HG03460 (cell line): ENCODE results near the gene PPEF1.

Source experiments
- ATAC-seq: cut with Tn5 transposase; IDR thresholded peaks from one replicate; pipeline ENCODE4 v1.9.1; 2021; ENCODE audit not compliant: unreplicated experiment

Gene PPEF1, protein sequence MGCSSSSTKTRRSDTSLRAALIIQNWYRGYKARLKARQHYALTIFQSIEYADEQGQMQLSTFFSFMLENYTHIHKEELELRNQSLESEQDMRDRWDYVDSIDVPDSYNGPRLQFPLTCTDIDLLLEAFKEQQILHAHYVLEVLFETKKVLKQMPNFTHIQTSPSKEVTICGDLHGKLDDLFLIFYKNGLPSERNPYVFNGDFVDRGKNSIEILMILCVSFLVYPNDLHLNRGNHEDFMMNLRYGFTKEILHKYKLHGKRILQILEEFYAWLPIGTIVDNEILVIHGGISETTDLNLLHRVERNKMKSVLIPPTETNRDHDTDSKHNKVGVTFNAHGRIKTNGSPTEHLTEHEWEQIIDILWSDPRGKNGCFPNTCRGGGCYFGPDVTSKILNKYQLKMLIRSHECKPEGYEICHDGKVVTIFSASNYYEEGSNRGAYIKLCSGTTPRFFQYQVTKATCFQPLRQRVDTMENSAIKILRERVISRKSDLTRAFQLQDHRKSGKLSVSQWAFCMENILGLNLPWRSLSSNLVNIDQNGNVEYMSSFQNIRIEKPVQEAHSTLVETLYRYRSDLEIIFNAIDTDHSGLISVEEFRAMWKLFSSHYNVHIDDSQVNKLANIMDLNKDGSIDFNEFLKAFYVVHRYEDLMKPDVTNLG

DNA sequence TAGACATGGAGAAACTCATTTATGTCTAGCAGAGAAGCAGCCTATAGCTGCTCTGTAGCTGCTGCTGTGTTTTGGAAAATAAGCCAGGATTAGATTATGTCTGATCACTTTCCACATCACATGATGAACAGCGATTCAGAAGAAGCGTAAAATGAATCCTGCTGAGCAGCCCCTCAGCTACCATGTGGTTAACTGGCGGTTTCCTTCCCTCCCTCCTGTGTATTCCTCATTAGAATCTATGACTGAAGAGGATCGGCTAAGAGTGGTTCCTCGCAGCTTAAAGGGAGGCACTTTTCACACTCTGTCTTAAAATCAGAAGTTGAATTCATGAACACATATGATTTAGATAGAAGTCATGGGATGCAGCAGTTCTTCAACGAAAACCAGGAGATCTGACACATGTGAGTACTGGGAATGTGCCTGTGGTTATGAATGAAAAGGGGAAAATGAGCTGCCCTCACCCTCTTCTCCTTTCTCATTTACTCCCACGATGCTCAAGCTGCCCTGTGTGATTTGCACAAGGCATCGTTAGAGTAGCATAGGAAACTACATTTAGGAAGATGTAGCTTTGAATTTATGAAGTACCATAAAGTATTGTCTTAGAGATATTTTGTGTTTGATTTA is at the start of gene PPEF1:
TSS of gene PPEF1 (plus strand) at position 220 of the 624 bp plus-strand sequence. CDS start at position 356, 136 bp downstream.
- ATAC-seq, result no peak

DNA sequence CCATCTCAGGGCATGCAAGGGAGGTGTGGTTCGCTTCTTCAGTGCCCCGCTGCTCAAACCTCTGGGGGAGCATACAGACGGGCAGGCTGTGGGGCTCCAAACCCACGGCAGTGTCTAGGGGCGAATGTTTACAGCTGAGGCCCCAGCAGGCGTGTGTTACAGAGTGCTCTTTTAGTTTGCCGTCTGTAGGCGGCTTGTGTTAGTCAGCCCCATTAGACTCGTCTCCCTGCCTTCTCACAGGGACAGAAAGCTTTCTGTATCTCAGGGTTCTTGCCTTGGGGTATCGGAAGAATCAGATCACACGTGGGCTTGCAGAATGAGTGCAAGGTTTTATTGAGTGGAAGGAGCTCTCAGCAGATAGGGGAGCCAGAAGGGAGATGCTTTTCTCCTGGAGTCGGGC is 46.2 kb upstream of the PPEF1 start:
- ATAC-seq, result no peak

DNA sequence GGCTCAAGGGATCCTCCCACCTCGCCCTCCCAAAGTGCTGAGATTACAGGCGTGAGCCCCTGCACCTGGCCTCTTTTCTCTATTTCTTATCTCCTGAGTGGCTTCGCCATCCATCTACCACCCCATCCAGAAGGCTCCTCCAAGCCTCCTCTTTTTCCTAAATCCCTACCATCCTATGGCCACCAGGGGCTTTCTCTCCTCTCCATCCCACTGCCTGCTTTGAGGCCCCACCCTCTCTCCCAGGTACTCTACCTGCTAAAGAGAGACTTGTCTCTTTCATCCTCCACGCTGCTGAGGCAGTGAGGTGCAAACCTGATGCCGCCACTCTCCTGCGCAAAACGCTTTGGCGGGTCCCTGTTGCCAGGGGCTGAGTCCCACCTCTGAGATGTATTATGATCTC is 42.5 kb upstream of the PPEF1 start:
- ATAC-seq, result no peak

DNA sequence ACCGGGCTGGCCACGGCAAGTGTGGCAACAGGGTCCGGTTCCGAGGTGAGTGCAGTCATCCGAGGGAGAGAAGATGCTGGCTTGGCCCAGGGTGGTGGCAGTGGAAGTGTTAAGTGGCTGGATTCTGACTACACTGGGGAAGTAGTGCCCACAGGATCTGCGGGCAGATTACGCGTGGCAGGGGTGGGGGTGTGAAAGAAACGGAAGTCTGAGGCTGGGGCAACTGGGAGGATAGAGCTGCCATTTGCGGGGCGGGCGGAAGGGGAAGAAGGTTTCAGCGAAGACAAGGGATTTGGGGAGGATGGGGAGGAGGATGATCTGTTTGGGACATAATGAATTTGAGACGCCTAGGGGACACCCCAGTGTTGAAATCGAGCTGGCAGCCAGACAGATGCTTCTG is 40.8 kb upstream of the PPEF1 start:
- ATAC-seq, result no peak

DNA sequence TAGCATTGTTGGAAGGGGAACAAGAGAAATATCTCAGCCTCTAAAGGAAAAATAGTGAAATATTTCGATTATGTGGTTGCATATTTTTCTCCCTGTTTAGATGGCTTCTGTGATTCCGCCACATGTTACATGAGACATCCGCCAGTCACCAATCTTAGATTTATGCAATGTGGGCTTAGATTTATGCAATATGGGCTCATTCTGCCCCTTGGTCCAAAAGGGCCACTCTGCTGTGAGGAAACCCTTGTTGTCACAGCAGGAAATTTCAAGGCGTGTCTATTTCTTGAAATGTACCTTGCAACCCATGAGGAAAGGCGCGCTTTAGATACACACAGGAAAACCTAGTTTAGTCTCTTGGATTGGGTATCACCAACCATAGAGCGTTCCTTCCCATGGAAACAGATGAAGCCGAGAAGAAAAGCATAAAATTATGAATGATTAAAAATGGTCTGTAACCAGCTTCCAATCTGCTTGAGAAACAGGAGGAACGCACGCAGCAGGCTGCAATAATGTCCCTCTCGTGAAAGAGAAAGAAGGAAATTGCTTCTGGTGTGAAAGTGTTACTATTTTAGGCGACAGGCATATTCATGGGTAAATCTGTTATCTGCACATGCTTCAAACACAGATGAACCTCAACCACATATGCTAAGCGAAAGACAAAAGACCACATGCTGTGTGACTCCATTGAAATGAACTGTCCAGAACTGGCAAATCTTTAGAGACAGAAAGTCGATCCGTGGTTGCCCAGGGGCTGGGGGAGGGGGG is 39.2 kb upstream of the PPEF1 start:
- ATAC-seq, result no peak

DNA sequence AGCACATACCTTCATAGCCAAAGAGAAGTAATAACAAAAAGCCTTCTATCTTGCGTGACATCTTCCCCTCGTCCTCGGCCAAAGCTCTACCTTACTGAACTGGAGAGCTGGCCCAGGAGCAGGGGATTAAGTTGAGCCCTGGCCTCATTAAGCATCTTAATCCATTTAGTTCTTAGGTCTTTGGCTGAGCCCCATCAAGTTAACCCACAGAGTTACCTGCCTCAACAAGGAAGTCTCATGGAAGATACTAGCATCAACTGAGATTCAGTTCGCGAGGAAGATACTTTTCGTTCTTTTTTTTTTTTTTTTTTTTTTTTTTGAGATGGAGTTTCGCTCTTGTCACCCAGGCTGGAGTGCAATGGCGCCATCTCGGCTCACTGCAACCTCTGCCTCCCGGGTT is 35.4 kb upstream of the PPEF1 start, which contains the start of gene RS1:
TSS of gene RS1 (minus strand) at position 101 of the 400 bp plus-strand sequence. CDS start at position 61, 40 bp downstream.
- no peak for ATAC-seq

DNA sequence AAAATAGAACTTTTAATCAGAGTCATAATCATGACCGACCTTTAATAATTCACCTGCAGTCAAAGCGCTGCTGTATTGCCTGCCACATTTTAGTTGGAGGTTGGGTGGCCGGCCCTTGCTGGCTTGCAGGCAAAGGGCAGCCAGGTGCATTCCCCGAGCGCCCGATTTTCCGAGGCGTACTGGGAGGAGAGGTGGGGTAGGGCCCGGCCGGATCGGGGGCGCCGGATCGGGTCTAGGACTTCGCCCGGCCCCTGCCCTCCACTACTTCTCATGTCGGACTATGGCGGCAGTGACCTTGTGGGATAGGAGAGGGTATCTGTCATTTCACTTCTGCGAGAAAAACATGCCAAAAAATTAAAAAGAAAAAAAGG is 33.0 kb upstream of the PPEF1 start:
- peak; percentile 35 for ATAC-seq

DNA sequence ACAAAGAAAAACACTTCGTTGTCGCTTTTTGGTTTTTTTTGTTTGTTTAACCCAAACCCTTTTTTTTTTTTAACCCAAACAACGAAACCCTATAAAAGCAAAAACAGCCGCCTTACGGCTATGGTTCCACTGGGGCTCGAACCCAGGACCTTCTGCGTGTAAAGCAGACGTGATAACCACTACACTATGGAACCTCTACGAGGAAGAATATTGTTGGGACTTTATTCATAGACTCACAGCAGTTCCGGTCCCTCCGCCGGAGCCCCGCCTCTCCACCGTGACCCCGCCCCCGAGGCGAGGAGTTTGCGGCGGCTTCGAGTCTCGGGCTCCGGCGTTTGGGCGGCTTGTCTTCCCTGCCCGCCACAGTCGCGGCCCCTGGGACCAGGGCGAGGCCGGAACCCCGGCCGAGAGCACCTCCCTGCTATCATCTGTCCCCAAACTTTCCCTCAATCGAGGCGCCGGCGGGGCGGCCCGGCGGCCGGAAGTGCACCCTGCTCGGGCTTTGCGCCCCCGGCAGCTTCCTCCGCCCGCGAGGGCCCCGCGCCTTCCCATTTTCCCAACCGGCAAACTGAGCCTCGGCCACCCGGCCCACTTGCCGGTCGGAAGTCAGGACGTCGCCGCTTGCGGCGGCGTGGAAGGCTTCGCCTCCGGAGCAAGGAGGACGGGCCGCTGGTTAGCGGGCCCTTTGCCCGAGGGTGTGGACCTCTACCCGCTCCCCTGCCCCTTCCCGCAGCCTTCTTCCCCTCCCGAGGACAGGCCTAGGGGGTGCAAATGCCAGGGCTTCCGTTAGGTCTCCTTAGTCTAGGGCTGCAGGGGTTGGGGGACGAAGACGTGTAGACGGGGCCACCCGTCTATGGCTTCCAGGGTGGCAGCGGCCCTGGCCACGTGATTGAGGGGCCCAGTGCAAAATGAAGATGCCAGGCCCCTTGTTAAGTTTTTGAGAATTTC is 32.4 kb upstream of the PPEF1 start:
- peak; percentile 73 for ATAC-seq

DNA sequence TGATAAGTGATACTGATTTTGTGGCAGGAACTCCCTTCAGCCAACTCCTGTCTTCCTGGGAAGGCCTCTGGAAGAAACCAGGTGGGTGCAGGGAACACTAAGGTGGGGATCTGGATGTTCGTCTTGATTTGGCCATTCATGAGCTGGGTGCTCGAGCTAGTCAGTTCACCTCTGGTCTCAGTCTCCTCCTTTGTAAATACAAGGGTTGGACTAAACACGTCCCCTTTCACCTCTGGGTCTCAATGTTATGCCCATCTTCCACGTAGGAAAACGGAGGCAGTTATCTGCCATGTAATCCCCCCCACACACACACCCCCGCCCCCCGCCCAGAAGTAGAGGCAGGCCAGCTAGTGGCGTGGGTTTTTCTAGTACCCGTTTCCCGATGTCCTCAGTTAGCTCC is 31.4 kb upstream of the PPEF1 start:
- no peak for ATAC-seq

DNA sequence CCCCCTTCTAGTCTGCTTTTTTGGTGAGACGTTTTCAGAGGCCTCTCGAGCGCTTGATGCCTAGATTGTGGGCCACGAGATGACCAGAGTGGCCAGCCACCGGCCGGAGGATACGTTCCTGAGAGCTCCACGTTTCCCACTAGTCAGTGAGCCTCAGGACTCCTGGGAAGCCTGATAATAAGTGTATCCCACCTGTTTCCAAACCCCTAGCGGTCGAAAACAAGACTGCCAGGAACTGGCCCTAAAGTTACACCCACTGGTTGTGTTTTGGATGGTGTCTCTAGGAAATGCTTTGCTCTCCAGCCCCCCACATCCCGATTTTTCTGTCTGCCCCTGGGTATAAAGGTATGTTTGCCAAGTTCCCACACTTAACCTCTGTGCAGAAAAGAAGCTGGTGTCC is 31.0 kb upstream of the PPEF1 start:
- ATAC-seq, result no peak

DNA sequence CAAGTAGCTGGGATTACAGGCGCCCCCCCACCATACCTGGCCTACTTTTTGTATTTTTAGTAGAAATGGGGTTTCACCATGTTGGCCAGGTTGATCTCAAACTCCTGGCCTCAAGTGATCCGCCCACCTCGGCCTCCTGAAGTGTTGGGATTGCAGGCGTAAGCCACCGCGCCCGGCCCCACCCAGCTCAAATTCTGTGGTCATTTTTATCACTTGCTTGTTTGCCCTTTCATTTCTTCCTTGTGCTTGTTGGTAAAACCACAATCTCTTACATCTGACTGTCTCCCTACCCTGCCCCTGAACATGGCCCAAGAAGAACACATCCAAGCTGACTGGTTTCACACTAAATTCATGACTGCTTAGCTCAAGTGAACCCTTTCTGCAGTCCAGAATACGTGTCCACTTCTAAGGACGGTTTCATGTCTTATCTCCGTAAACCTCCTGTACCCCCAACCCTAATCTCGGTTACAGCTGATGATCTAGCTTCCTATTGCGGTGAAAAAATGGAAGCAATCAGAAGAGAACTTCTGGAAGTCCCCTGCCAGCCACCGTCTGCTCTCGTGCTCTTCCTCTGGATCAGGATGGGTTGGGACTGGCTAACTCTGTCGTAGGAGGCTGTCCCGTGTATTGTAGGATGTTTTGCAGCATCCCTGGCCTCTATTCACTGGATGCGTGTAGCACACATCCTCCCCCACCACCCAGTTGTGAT is 30.1 kb upstream of the PPEF1 start:
- ATAC-seq, result no peak

DNA sequence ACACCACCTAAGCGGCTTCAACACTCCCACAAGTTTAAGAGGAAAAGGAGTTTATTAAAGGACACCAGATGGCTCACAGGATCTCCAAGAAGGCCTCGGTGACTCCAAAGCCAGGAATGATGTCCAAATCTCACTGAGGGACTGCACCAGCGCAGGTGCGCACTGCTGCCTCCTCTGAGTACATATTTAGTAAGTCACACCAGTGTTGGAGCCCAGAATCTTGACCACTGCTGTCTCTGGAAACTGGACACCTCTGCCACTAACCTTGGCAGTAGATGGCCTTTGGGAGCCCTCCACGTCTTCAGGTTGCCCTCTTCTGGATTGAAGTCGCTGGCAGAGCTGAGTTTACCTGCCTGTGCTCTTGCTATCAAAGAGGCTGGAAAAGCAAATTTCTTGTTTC is 25.4 kb upstream of the PPEF1 start:
- ATAC-seq, result no peak

DNA sequence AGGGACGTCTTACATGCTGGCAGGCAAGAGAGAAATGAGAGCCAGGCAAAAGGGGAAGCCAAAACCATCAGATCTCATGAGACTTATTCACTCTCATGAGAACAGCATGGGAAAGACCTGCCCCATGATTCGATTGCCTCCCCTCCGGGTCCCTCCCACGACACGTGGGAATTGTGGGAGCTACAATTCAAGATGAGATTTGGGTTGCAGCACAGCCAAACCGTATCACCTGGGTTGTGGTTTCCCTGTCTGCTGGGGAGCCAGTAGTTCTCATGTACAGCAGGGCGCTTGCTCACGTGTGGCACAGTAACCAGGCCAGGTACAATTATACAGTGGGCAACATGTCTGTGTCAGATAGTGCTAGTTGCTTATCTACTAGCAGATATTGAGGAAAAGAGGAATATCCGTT is 24.5 kb upstream of the PPEF1 start:
- no peak for ATAC-seq

DNA sequence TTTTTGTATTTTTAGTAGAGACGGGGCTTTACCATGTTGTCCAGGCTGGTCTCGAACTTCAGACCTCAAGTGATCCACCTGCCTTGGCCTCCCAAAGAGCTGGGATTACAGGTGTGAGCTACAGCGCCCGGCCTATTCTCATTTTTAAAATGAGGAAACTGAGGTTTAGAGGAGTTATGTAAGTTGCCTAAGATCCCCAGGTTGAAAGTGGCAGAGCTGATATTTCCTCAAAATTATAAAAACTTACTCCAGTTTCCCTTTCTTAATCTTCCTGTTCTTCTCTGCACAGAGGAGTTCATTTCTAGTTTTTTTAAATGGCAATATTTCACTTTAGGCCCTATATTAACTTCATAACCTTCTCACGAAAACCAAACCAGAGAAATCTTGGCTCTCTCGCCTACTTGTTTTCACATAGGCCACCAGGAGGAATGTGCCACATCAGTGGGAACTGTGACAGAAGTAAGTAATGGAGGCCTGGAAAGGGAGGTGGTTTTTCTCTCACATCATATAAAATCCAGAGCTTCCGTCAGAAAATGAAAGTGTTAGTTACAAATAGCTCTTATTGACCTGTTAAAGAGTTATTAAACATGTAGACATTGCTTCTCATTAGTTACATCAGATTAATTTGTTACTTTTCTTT is 19.5 kb upstream of the PPEF1 start:
- no peak for ATAC-seq

DNA sequence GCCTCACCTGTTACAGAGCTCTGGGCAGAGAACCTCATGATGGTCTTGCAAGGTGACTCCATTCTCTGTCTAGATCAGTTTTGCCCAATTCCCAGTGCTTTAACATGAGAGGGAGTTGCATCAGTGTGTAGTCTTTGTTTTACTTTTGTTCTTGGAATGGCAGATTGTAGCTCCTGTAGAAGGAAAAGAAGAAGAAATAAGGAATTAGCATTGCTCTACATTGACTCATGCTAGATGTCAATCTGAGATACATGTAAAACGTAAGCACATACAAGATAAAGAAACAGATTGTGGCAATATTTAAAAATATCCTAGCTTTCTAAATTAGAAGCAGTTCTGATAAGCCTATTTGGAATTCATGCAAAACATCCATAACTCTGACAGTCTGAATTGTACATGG is 16.0 kb upstream of the PPEF1 start:
- no peak for ATAC-seq

DNA sequence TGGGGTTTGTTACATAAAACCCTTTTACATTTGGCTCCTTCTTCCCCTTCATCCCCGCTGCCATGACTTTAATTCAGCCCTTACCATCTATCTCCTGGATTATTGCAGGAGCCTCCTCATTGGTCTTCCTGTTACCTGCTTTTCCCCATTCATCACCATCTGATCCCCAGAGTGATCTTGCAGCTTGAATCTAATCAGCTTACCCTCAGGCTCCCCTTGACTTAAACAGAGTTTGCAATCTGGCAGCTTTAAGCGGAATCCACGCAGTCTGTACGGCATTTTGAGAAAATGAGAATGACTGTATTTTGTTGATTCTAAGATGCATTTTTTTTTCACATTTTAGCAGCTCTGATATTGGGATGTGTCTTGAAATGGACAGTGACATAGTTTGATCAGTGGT is 14.9 kb upstream of the PPEF1 start:
- ATAC-seq, result no peak

DNA sequence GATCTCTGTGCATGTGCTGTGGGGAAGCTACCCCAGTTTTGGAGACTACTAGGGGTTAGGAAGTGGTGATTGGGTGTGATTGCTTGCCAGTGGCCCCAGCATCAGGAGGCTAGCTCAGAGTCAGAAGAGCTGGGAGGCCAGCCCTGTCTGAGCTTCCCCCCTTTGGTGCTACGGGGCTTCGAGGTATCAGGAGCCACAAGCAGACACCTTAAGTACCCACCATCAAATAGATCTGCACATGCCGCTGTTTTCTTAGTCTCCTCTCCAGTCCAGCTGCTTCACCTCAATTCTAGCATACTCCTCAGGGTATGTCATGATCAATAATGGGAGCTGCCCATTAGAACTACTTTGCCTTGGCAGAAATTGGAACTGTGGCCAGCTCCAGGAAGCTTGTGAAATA is 10.8 kb upstream of the PPEF1 start:
- no peak for ATAC-seq

DNA sequence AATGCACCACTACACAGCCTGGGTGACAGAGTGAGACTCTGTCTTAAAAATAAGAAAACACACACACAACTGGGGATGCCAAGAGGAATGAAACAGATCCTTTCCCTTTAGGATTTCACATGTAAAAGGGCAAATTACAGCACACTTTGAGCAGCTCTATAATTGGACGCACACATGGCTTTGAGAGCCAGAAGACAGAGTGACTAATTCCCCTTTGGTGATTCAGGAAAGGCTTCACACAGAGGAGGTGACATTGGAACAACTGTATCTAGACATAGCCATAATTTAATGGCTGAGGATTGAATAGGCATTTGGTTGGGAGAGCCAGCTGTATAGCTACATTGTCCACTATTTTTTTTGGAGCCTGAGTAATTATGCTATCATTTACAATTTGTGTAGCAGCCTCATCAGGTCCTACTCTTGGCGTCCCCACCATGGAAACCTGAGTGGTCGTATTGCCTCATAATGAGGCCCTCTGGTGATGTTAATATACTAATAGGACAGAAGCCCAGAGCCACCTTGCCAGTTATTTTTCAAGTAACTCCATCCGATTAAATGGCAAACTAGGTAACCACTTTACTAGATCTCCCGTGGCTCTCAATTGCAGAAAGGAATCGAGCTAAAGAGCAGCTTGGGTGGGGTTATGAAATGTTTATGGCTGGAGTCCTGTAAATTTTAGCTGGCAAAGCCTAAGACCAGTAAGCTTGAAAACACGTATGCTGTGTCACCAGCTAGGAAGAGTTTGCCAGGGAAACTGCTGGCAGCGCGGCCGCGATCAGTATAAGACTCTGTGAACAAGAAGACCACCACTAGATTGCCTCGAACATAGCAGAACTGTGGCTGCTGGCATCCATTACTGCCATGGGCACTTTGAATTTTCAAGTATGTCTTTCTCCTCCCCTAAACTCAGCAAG is 8.5 kb upstream of the PPEF1 start:
- no peak for ATAC-seq
